CD4-positive, alpha-beta T cell (primary cell): ENCODE measurements around the gene NEU4. TPM values are rescaled to one million over a fixed set of nuclear protein-coding genes. Genes with fewer than 3 reads are reported as not detected.

ENCODE experiments used
- ATAC-seq: fragments of 200-7000 bp; cut with Tn5 transposase; one replicate; pipeline ENCODE4 v1.10.0; 2022; ENCODE audit warnings: mild to moderate bottlenecking; ENCODE audit not compliant: poor library complexity
- CTCF ChIA-PET: fragments of 350-600 bp; sonication (Branson Sonifier 250); formaldehyde crosslinking; loops from one replicate; lab custom pipeline; 2021; ENCODE audit warnings: antibody characterized with exemption, inconsistent platforms; lab: Charles Lee
- POLR2A ChIA-PET: fragments of 350-600 bp; sonication (Branson Sonifier 250); formaldehyde crosslinking; loops from one replicate; lab custom pipeline; 2021; ENCODE audit warnings: antibody characterized with exemption, inconsistent platforms; lab: Charles Lee
- DNase-seq, 14 experiments: peaks; one replicate each; pipeline ENCODE4 v3.0.0-alpha.2; 2013 to 2020; ENCODE audit warnings: mixed read lengths in 2 of 14
- H3K27ac ChIP-seq, 2 donors: one replicate each; pipeline versions ENCODE4 v1.5.1 to v1.7.0; 2013; ENCODE audit warnings: low read length in 2 of 2, low read depth in 1 of 2, mild to moderate bottlenecking in 1 of 2
- H3K27me3 ChIP-seq, 2 experiments: 1 replicate in 1 of 2; 2 replicates in 1 of 2; pipeline versions ENCODE4 v1.6.1 to v1.7.0; 2013; ENCODE audit warnings: low read length in 2 of 2, control low read depth in 1 of 2, mild to moderate bottlenecking in 1 of 2, moderate library complexity in 1 of 2; ENCODE audit not compliant: insufficient read depth in 2 of 2, control insufficient read depth in 1 of 2
- H3K36me3 ChIP-seq: one replicate; pipeline ENCODE4 v1.6.1; 2013; ENCODE audit warnings: low read length, control low read depth; ENCODE audit not compliant: insufficient read depth
- H3K4me1 ChIP-seq: one replicate; pipeline ENCODE4 v1.6.1; 2013; ENCODE audit warnings: low read length, control low read depth; ENCODE audit not compliant: insufficient read depth
- H3K4me3 ChIP-seq: one replicate; pipeline ENCODE4 v1.5.1; 2013; ENCODE audit warnings: mild to moderate bottlenecking, low read length, moderate library complexity
- H3K9me3 ChIP-seq, 2 experiments: 1 replicate in 1 of 2; 2 replicates in 1 of 2; pipeline versions ENCODE4 v1.6.1 to v1.7.0; 2013; ENCODE audit warnings: low read length in 2 of 2, mild to moderate bottlenecking in 2 of 2, control low read depth in 1 of 2, moderate library complexity in 1 of 2; ENCODE audit not compliant: control insufficient read depth in 1 of 2, insufficient read depth in 1 of 2
- H3K27ac Mint-ChIP-seq: one replicate; pipeline ENCODE4 v1.8.0; 2020; ENCODE audit warnings: mixed read lengths
- H3K27me3 Mint-ChIP-seq: one replicate; pipeline ENCODE4 v1.8.0; 2021; ENCODE audit warnings: mixed read lengths
- H3K36me3 Mint-ChIP-seq: one replicate; pipeline ENCODE4 v1.8.0; 2021; ENCODE audit warnings: low read depth, mixed read lengths
- H3K4me1 Mint-ChIP-seq: one replicate; pipeline ENCODE4 v1.8.0; 2021; ENCODE audit warnings: low read depth, mixed read lengths
- H3K4me3 Mint-ChIP-seq: one replicate; pipeline ENCODE4 v1.8.0; 2020; ENCODE audit warnings: mild to moderate bottlenecking, mixed read lengths
- H3K9me3 Mint-ChIP-seq: one replicate; pipeline ENCODE4 v1.8.0; 2020; ENCODE audit warnings: mixed read lengths
- intact Hi-C, 2 experiments: fragments of 100-400 bp; cut with DNase I in 1 of 2; cut with micrococcal nuclease in 1 of 2; formaldehyde crosslinking; loops; one replicate each; pipeline versions ENCODE4 v1.15.1 to v1.9.0; 2023 to 2025; cut with DNase I, micrococcal nuclease
- total RNA-seq, 174 experiments: library from RNA in 2 of 174; stranded (reverse) in 2 of 174; gene quantifications; one replicate each; pipeline ENCODE4 v1.2.3 and lab custom pipeline; 2021 to 2026
- TF ChIP-seq, protein P1 (sequence below): fragments of 200-600 bp; IDR thresholded peaks from one replicate; pipeline ENCODE4 v1.8.0; 2022; ENCODE audit warnings: antibody characterized with exemption, mild to moderate bottlenecking

The NEU4 gene
- total RNA-seq, 2 experiments from 2014 or later: 4.3 to 6.8 TPM

DNA sequence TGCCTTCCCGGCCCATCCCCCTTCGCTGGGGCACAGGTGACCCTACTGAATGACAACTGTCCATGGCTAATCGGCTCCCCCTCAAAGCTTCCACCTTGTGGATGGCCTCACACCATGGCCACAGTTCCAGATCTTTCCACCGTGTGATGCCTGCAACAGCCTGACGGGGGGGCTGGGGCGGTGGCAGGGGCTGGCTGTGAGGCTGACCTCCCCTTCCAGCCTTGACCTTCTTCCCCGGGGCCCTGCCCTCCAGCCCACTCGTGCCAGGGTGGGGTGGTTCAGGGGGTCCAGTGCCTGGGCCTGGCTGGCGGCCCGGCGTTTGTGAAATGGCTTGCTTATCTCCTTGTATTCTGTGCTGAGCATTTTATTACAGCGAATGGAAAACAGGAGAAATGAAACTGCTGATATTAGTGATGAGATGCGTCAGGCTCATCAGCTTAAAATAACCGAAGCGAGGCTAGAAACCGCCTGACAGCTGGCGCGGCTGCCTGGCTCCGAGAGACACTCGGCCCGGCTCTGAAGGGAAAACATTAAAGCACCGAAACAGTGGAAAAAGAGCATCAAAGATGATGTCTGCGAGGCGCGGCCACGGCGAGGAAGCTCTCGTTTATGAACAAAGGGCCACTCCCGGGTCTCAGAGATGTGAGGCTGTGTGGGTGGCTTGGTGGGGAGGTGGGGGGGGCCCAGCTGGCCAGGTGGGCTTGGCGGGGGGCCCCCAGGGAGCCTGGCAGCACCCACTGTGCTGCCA is 50.6 kb downstream of the NEU4 start:
- H3K27me3 ChIP-seq: peaks cover 0 to 6% of the 10 kb centered on the region in 2 experiments
- peak overlapping the region in 1 of 2 donors; percentile 61 for H3K27ac ChIP-seq
- H3K4me1 Mint-ChIP-seq: peaks cover 45% of the 10 kb centered on the region
- ChIA-PET CTCF (interaction anchor here (0.9 to 1.1 kb wide), 3 partner anchors 8 to 97 kb away, joined by 3 to 4 read pairs (median 3); no protein-coding TSS in a partner anchor), POLR2A (interaction anchor here (0.9 to 1.6 kb wide), 7 partner anchors 9 to 125 kb away, joined by 3 to 9 read pairs (median 3); no protein-coding TSS in a partner anchor)
- ATAC-seq: peak; percentile 25
- TF ChIP-seq, protein P1, sequence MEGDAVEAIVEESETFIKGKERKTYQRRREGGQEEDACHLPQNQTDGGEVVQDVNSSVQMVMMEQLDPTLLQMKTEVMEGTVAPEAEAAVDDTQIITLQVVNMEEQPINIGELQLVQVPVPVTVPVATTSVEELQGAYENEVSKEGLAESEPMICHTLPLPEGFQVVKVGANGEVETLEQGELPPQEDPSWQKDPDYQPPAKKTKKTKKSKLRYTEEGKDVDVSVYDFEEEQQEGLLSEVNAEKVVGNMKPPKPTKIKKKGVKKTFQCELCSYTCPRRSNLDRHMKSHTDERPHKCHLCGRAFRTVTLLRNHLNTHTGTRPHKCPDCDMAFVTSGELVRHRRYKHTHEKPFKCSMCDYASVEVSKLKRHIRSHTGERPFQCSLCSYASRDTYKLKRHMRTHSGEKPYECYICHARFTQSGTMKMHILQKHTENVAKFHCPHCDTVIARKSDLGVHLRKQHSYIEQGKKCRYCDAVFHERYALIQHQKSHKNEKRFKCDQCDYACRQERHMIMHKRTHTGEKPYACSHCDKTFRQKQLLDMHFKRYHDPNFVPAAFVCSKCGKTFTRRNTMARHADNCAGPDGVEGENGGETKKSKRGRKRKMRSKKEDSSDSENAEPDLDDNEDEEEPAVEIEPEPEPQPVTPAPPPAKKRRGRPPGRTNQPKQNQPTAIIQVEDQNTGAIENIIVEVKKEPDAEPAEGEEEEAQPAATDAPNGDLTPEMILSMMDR: no peak
- H3K27ac Mint-ChIP-seq: peak overlapping the region; percentile 81
- intact Hi-C loops: loop anchor here (5.0 to 10.0 kb wide), 2 partner anchors 45 to 122 kb away; no protein-coding TSS in a partner anchor
- peak in 6 of 14 experiments; percentile 44 to 60 (median 52) for DNase-seq
- no peaks in the 10 kb centered on the region for H3K36me3 Mint-ChIP-seq
- H3K4me3 ChIP-seq: peak overlapping the region; percentile 71
- peak overlapping the region; percentile 87 for H3K4me3 Mint-ChIP-seq
- no peaks in the 10 kb centered on the region for H3K9me3 ChIP-seq
- H3K9me3 Mint-ChIP-seq: no peaks in the 10 kb centered on the region
- peaks cover 30% of the 10 kb centered on the region for H3K27me3 Mint-ChIP-seq
- peaks cover 95% of the 10 kb centered on the region for H3K4me1 ChIP-seq
- H3K36me3 ChIP-seq: no peaks in the 10 kb centered on the region

DNA sequence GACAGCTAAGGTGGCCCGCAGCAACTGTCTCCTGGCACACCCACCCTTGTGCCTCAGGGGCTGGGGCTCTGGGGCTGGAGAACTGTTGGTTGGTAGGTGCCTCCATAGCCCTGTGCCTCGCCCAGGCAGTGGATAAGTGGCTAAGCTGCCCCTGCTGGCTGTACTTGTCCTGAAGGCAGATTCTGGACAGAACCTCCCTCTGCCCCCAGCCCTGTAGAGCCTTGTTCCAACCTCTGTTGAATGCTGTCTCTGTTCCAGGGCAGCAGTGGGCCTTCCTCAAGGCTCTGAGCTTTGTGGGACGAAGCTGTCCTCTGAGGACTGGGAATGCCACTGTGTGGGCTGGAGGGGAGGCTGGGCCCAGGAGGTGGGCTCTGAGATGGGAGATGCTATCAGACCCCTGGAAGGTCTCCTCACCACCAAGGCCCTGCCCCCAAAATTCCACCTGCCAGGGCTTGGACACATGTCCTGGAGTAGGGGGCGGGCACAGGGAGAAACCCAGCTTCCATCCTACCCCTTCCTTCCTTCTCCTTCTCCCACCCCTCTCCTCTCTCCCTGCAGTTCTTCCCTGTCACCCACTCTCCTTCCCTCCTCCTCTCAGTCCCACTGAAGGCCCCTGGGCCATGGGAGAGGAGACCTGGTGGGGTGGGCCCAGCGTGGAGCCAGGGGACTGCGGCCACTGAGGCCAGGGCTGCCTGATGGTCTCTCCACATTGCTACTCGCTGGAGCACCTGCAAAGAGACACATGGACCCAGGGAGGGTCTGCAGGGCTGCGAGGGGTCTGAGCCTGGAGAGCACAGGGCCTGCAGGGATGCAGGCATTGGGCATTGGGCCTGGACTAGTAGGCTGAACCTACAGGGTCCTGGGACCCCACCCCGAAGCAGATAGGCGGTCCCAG is 51.4 kb downstream of the NEU4 start:
- TF ChIP-seq, protein P1: no peak
- peaks cover 0 to 6% of the 10 kb centered on the region in 2 experiments for H3K27me3 ChIP-seq
- H3K9me3 Mint-ChIP-seq: no peaks in the 10 kb centered on the region
- POLR2A ChIA-PET: interaction anchor here (0.9 to 1.6 kb wide), 7 partner anchors 8 to 126 kb away, joined by 3 to 9 read pairs (median 3); no protein-coding TSS in a partner anchor
- peak in 1 of 14 experiments; percentile 15 for DNase-seq
- peaks cover 94% of the 10 kb centered on the region for H3K4me1 ChIP-seq
- ATAC-seq: no peak
- intact Hi-C loops: loop anchor here in 1 of 2 experiments (10.0 kb wide), 1 partner anchor 46 kb away; no protein-coding TSS in a partner anchor
- H3K27ac Mint-ChIP-seq: peak overlapping the region; percentile 81
- H3K4me3 ChIP-seq: peak overlapping the region; percentile 71
- H3K36me3 ChIP-seq: no peaks in the 10 kb centered on the region
- H3K27me3 Mint-ChIP-seq: peaks cover 38% of the 10 kb centered on the region
- H3K9me3 ChIP-seq: no peaks in the 10 kb centered on the region
- H3K27ac ChIP-seq: peak overlapping the region in 1 of 2 donors; percentile 61
- peaks cover 53% of the 10 kb centered on the region for H3K4me1 Mint-ChIP-seq
- H3K36me3 Mint-ChIP-seq: no peaks in the 10 kb centered on the region
- CTCF ChIA-PET: interaction anchor here (0.9 to 1.1 kb wide), 2 partner anchors 8 to 98 kb away, joined by 3 read pairs; no protein-coding TSS in a partner anchor
- peak overlapping the region; percentile 87 for H3K4me3 Mint-ChIP-seq

DNA sequence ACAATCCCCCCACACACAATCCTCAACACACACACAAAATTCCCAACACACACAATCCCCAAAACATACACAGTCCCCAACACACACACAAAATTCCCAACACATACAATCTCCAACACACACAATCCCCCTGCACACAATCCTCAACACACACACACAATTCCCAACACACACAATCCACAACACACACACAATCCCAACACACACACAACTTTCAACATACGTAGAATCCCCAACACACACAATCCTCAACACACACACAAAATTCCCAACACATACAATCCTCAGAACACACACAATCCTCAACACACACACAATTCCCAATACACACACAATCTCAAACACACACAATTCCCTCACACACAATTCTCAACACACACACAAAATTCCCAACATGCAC is 52.3 kb downstream of the NEU4 start:
- ATAC-seq: no peak
- no peak overlapping the region for H3K4me3 ChIP-seq
- Mint-ChIP-seq H3K4me3 (peak overlapping the region; percentile 8), H3K27me3 (peaks cover 41% of the 10 kb centered on the region), H3K36me3 (no peaks in the 10 kb centered on the region), H3K4me1 (peaks cover 60% of the 10 kb centered on the region), H3K9me3 (no peaks in the 10 kb centered on the region), H3K27ac (no peak overlapping the region)
- H3K36me3 ChIP-seq: no peaks in the 10 kb centered on the region
- no peak for DNase-seq
- peaks cover 0 to 6% of the 10 kb centered on the region in 2 experiments for H3K27me3 ChIP-seq
- ChIA-PET POLR2A (no interaction called here), CTCF (no interaction called here)
- H3K27ac ChIP-seq: no peak overlapping the region
- TF ChIP-seq, protein P1: no peak
- peaks cover 93% of the 10 kb centered on the region for H3K4me1 ChIP-seq
- H3K9me3 ChIP-seq: no peaks in the 10 kb centered on the region
- intact Hi-C loops: loop anchor here in 1 of 2 experiments (10.0 kb wide), 1 partner anchor 46 kb away; no protein-coding TSS in a partner anchor
